ENCODE measurements around the gene TMEM69.

DNA sequence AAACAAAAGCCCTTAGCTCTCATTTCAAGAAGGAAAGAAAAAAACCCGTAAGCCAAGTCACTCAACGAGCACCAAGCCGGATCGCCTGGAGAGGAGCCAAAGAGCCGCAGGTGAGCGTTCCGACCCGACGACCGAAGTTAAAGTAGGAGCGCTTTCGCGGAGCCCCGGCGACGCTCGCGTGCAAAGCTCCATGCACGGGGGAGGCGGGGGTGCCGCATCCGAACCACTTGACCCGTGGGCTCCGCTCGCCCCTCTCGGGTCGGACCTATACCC is 2.0 kb upstream of the TMEM69 start:
- no peak for TF ChIP-seq POLR2A (IDR thresholded peaks at IDR 0.05; ENCODE audit: low read depth, low read length)
- TF ChIP-seq, protein P1, sequence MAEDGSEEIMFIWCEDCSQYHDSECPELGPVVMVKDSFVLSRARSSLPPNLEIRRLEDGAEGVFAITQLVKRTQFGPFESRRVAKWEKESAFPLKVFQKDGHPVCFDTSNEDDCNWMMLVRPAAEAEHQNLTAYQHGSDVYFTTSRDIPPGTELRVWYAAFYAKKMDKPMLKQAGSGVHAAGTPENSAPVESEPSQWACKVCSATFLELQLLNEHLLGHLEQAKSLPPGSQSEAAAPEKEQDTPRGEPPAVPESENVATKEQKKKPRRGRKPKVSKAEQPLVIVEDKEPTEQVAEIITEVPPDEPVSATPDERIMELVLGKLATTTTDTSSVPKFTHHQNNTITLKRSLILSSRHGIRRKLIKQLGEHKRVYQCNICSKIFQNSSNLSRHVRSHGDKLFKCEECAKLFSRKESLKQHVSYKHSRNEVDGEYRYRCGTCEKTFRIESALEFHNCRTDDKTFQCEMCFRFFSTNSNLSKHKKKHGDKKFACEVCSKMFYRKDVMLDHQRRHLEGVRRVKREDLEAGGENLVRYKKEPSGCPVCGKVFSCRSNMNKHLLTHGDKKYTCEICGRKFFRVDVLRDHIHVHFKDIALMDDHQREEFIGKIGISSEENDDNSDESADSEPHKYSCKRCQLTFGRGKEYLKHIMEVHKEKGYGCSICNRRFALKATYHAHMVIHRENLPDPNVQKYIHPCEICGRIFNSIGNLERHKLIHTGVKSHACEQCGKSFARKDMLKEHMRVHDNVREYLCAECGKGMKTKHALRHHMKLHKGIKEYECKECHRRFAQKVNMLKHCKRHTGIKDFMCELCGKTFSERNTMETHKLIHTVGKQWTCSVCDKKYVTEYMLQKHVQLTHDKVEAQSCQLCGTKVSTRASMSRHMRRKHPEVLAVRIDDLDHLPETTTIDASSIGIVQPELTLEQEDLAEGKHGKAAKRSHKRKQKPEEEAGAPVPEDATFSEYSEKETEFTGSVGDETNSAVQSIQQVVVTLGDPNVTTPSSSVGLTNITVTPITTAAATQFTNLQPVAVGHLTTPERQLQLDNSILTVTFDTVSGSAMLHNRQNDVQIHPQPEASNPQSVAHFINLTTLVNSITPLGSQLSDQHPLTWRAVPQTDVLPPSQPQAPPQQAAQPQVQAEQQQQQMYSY (CRISPR knock-in tag; IDR thresholded peaks at IDR 0.05), result no peak
- no peak for TF ChIP-seq CREB1 (IDR thresholded peaks at IDR 0.05; ENCODE audit: low read depth)
- peak; percentile 34 to 70; a peak in 2 of 4 replicates for TF ChIP-seq BHLHE40 (IDR thresholded peaks at IDR 0.05; ENCODE audit: borderline replicate concordance in 1 of 2, low read depth in 2 of 2, low read length in 1 of 2)
- TF ChIP-seq, protein P2, sequence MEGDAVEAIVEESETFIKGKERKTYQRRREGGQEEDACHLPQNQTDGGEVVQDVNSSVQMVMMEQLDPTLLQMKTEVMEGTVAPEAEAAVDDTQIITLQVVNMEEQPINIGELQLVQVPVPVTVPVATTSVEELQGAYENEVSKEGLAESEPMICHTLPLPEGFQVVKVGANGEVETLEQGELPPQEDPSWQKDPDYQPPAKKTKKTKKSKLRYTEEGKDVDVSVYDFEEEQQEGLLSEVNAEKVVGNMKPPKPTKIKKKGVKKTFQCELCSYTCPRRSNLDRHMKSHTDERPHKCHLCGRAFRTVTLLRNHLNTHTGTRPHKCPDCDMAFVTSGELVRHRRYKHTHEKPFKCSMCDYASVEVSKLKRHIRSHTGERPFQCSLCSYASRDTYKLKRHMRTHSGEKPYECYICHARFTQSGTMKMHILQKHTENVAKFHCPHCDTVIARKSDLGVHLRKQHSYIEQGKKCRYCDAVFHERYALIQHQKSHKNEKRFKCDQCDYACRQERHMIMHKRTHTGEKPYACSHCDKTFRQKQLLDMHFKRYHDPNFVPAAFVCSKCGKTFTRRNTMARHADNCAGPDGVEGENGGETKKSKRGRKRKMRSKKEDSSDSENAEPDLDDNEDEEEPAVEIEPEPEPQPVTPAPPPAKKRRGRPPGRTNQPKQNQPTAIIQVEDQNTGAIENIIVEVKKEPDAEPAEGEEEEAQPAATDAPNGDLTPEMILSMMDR (IDR thresholded peaks at IDR 0.05 in 2 of 3, conservative IDR thresholded peaks at IDR 0.05 in 1 of 3; ENCODE audit: control insufficient read depth in 2 of 3, extremely low read depth in 1 of 3, insufficient read depth in 1 of 3, low read depth in 3 of 3, low read length in 3 of 3), result peak; percentile 9 to 19 (median 13); a peak in 3 of 6 replicates
